ENCODE measurements around the gene PRR16.
"Not testable (repeated sequence)": the region's sequence is repeated elsewhere in the genome, so short reads cannot be mapped to it uniquely, and the experiment has no call there.

The PRR16 gene

GRCh38 chr5:120463991-120464626 is at the start of gene PRR16:
PRR16 (plus strand) TSS chr5:120464300.
- peak in 1 of 2 donors; percentile 3 for DNase-seq (ENCODE audit: low read depth in 2 of 2)

- no peak for DNase-seq (ENCODE audit: low read depth in 2 of 2)
Observed at GRCh38 chr5:120415985-120416384, 48.1 kb upstream of the PRR16 start.

DNA sequence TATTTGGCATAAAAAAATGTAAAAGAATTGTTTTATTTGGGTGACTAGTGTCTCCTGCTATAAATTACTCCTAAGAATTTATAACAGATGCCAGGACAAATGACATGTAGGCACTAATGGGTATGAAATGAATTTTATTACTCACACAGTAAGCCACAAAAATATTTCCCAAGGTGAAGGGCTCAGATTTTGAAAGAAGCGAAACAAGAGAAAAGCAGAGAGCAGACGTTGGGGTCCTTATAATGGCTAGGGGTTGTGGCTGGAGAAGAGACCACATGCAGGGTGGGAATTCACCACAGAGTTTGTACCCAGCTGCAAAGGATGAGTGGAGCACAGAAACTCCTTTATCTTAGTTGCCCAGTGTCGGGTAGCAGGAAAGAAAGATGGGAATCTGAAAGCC is 45.0 kb upstream of the PRR16 start:
- no peak for DNase-seq (ENCODE audit: low read depth in 2 of 2)

DNA sequence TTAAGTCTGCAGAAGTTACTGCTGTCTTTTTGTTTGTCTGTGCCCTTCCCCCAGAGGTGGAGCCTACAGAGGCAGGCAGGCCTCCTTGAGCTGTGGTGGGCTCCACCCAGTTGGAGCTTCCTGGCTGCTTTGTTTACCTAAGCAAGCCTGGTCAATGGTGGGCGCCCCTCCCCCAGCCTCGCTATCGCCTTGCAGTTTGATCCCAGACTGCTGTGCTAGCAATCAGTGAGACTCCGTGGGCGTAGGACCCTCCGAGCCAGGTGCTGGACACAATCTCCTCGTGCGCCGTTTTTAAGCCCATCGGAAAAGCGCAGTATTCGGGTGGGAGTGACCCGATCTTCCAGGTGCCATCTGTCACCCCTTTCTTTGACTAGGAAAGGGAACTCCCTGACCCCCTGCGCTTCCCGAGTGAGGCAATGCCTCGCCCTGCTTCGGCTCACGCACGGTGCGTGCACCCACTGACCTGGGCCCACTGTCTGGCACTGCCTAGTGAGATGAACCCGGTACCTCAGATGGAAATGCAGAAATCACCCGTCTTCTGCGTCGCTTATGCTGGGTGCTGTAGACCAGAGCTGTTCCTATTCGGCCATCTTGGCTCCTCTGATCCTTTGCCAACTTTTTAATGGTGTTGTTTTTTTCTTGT is 37.3 kb upstream of the PRR16 start:
- not testable (repeated sequence) for DNase-seq (ENCODE audit: low read depth in 2 of 2)

GRCh38 chr5:120430572-120430971 is 33.5 kb upstream of the PRR16 start:
- no peak for DNase-seq (ENCODE audit: low read depth in 2 of 2)

GRCh38 chr5:120432861-120433260 is 31.2 kb upstream of the PRR16 start:
- no peak for DNase-seq (ENCODE audit: low read depth in 2 of 2)

DNA sequence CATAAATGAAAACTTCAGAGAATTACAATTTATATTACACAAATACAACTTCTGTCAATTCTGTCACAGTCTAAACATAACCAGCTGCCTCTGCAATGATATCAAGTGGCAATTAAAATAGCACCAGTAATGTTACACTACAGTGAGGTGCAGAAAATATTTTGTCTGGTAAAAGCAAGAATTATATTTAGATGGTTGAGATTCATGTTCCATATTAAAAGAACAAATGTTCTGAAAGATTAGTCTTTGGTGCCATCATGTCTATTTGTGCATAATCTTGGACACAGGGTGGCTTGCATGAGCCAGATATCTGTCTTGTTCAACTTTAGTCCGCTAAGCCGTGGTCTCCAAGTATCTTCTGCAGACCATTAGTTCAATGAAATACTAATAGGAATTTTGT is 29.0 kb upstream of the PRR16 start:
- DNase-seq (ENCODE audit: low read depth in 2 of 2), result no peak

DNA sequence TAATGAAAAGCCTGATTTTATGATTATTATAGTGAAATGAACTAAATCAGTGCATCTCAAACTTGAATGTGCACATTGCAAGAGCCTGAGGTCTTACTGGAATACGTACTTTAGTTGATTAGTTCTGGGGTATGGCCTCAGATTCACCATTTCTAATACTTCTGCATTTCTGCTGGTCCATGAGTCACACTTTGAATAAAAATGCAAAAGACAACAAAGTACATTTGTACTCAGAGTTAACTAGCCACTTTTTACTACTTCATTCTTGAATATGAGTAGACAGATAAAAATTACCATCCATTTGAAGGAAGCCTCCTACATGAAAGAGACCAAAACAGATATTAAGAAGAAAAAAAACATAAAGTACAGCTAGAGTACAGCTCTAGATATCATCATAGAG is 27.1 kb upstream of the PRR16 start:
- no peak for DNase-seq (ENCODE audit: low read depth in 2 of 2)

DNA sequence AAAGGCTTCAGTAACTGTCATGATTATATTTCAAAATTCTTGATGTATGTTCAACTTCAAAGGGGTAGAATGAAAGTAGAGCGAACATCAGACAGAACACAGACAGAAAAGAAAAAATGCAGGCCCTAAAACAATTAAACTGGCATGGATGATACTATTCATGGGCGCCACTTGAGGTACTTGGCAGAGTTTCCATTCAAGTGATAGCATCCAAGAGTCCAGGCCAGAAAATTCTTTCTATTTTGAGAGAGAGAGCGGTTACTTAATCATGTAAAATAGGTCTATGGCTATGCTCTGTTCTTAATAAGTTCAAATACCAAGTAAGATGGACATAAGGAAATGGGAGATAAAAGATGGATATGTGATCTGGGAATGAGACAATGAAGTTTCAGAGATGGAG is 21.4 kb upstream of the PRR16 start:
- DNase-seq (ENCODE audit: low read depth in 2 of 2), result no peak

DNA sequence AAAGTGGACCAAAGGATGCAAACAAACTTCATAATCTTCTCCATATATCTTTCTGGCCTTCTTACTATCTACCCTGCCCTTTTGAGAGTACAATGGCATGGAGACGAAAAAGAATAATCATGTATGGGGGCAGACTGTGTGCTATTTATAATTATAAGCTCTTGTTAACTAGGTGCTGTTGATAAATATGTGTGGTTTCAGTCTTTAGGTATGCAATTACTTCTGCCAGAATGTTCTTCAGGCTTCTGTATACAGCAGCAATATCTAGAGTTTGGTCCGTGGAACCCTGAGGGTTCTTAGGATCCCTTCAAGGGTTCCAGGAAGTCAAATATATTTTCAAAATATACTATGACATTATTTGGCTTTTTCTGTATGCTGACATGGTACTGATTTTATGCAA is 20.5 kb upstream of the PRR16 start:
- no peak for DNase-seq (ENCODE audit: low read depth in 2 of 2)

DNA sequence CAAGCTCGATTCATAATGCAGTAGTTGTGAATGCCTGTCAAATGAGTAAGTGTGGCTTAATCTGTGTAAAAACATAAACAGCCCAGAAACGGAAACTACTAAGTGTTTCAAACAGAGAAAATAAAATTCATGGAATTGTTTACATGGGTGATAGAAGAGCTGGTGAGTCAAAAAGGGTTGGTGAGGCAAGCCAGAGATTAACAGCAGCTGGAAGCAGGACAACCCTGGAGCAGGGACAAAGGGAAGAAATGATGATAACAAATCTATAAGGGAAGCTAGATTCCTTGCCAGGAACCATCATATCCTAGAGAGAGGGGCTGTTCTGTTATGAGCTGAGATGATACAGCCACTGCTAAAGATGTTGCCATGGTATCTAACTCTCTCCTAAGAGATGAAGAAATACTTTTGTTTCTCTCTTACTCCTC is 18.0 kb upstream of the PRR16 start:
- DNase-seq (ENCODE audit: low read depth in 2 of 2), result no peak

DNA sequence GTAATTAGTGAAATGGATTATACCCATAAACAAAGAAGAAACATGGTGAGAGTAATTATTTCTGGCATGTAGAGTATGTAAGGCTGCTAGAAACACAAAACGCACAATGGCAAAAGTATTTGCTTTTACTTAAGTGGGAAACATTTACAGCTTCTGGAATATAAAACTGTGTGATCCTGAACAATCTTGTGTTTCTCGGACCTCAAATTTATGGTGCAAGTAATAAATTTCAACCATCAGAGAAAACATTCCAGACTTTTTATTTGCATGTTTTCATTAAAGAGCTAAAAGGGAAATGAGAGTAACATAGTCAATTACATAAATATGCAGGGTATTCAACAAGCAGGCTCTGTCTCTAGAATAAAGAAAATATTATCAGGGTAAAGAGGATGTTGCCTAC is 17.2 kb upstream of the PRR16 start:
- no peak for DNase-seq (ENCODE audit: low read depth in 2 of 2)

- DNase-seq (ENCODE audit: low read depth in 2 of 2), result no peak
Observed at GRCh38 chr5:120447706-120448239, 16.3 kb upstream of the PRR16 start.

DNA sequence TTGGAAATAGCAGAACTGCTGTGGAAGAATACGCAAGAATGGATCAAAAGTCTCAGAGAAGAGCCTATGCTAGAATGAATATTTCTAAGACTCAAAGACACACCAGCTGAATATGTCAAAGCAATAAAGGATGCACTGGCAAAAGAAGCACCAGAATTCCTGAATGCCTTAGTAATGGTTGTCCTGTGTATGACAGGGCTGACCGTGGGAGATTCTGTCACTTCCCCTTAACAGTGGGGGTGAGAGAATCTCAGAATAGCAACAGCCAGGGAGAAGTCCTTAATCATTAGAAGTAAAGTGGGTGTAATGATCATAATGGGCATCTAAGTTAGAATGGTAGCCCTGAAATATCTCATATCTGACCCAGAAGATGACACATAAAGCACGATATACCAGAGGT is 14.6 kb upstream of the PRR16 start:
- DNase-seq (ENCODE audit: low read depth in 2 of 2), result no peak

DNA sequence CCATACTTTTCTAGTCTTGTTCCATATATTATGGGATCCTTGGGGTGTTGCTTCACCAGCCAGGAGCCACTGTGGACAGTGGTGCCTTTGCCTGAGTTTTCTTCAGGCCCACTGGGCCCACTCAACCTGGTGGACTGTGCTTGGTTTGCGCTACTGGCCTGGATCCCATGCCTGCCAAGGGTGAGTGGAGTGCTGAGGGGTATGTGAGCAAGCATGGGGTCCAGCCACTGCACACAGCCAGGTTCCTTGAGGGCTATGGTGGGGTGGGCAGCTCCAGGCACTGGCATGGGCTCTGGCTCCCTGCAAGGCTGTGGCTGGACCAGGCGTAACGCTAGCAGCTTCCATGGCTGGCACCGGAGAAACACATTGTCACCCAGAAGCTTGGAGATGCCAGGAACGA is 13.2 kb upstream of the PRR16 start:
- no peak for DNase-seq (ENCODE audit: low read depth in 2 of 2)

DNA sequence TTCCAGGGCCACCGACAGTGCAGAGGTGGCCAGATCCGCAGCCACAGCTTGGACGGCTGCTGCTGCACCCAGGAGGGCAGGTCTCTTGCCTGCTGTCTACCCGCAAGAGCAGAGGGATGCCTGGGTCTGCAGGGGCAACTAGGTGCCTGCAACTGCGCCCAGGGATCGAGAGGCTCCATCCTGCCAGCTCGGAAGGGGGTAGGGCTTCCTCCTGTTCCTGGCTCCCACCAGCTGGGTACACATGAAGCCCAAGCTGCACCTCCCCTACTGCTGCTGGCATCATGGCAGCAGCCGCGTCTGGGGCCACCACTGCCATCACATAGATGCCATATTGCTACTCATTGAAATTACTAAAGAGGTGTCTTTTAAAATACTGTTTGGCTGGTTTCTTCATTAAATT is 12.7 kb upstream of the PRR16 start:
- DNase-seq (ENCODE audit: low read depth in 2 of 2), result no peak

- no peak for DNase-seq (ENCODE audit: low read depth in 2 of 2)
Observed at GRCh38 chr5:120452471-120452870, 11.6 kb upstream of the PRR16 start.

GRCh38 chr5:120454094-120454798 is 9.9 kb upstream of the PRR16 start:
- no peak for DNase-seq (ENCODE audit: low read depth in 2 of 2)

GRCh38 chr5:120456006-120456405 is 8.1 kb upstream of the PRR16 start:
- no peak for DNase-seq (ENCODE audit: low read depth in 2 of 2)

DNA sequence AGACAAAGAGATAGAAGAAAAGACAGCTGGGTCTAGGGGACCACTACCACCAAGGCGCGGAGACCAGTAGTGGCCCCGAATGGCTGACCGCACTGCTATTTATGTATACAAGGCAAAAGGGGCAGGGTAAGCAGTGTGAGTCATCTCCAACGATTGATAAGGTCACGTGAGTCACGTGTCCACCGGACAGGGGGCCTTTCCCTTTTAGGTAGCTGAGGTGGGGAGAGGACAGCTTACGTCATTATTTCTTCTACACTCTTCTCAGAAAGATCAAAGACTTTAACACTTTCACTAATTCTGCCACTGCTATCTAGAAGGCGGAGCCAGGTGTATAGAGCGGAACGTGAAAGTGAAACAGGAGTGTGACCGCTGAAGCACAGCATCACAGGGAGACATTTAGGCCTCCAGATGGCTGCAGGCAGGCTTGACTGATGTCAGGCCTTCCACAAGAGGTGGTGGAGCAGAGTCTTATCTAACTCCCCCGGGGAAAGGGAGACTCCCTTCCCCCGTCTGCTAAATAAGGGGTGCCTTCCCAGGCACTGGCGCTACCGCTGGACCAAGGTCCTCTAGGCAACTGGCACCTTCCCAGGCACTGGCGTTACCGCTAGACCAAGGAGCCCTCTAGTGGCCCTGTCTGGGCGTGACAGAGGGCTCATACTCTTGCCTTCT is 6.1 kb upstream of the PRR16 start:
- peak in 1 of 2 donors; percentile 15 for DNase-seq (ENCODE audit: low read depth in 2 of 2)

DNA sequence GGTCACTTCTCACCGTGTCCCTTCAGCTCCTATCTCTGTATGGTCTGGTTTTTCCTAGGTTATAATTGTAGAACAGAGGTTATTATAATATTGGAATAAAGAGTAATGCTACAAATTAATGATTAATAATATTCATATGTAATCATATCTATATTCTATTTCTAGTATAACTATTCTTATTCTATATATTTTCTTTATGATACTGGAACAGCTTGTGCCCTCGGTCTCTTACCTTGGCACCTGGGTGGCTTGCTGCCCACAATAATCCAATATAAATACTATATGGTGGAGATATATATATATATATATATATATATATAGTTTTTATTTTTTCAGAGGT is 5.6 kb upstream of the PRR16 start:
- not testable (repeated sequence) for DNase-seq (ENCODE audit: low read depth in 2 of 2)

- no peak for DNase-seq (ENCODE audit: low read depth in 2 of 2)
Observed at GRCh38 chr5:120461251-120461650, 2.8 kb upstream of the PRR16 start.
